Right lobe of liver (tissue), 4 donors: ENCODE results near the gene LMAN1.

ENCODE experiments used
- CTCF ChIP-seq, 4 donors: fragments of 200-600 bp in 3 of 4; fragments of 450-650 bp in 1 of 4; IDR thresholded peaks; one replicate each; pipeline versions ENCODE4 v1.5.1 to v1.8.0; 2016 to 2022; ENCODE audit warnings: antibody characterized with exemption in 4 of 4, mild to moderate bottlenecking in 2 of 4
- POLR2A ChIP-seq: fragments of 450-650 bp; IDR thresholded peaks from one replicate; pipeline ENCODE4 v1.6.1; 2017; ENCODE audit warnings: antibody characterized with exemption, mild to moderate bottlenecking
- donor health status: DM: no; HTN: no; CAD: no.
- donor health status: DM: no; HTN: no; CAD: no.
- donor health status: DM: no; HTN: yes; CAD: no.

GRCh38 chr18:59301929-59302328 lies 57.1 kb downstream of the LMAN1 start:
- TF ChIP-seq CTCF (IDR thresholded peaks at IDR 0.05), result no peak
- TF ChIP-seq POLR2A, result no peak
